Measurements from ENCODE around the gene ZNF223.

The ZNF223 gene

GRCh38 chr19:44051650-44052402, at the start of gene ZNF223:
ZNF223 (plus strand) TSS chr19:44052036; CDS start chr19:44055177, 3,141 bp downstream.
- peak; percentile 92 to 99 (median 97) for DNase-seq

GRCh38 chr19:44002212-44002565, 49.6 kb upstream of the ZNF223 start:
- DNase-seq, result no peak
- intact Hi-C loops (cut with DNase I), result loop anchor here (5.0 kb wide), 1 partner anchor 110 kb away; the partner anchor contains the start of gene ZNF225

More at GRCh38 chr19:44051650-44052402, at the start of gene ZNF223:
- intact Hi-C loops (cut with DNase I), result loop anchor here (2.0 to 10.0 kb wide), 4 partner anchors 19 to 117 kb away; partner anchors contain the start of genes ZNF224, ZNF225 and ZNF45

DNA sequence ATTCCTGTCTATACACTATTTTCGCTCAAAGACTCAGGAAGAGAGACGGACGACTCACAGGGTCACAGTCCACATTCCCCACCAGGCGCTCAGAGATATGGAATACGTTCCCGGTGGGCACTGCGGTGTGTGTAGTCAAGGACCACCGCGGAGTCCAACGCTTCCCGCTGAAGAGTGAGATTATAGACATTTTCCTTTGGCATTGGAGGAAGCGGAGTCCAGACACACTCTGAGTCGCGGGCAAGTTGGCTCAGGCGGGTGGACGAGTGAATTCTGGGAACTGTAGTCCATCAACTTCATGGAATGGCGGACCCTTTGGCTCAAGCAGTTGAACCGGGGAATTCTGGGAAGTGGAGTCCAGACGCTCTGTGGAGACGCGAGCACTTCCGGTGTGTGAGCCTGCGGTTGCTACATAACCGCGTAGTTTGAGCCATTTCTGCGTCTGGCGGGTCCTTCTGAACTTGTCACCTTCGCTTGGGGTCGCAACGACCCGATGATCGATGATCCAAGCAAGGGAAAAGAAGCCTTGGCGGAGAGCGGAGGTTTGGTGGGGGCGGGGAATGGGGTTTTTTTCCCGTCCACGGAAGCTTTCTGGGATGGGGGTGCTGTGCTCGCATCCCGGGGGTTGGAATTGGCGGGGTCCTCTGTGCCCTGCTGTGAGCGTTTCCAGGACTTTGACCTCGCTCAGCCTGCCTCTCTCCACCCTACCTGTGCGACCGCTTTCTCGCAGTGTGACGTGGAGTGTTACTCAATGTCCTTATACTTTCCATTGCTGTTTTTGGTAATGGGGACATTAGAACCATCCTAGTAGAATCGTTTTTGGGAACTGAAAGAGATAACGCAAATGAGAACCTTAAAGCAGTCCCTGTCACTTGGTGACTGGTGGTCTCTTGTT, 49.0 kb upstream of the ZNF223 start, which contains the start of gene ZNF230:
Gene ZNF230 (plus strand): TSS at position 392 of the 895 bp plus-strand sequence. CDS start 4,122 bp downstream, outside the sequence.
- intact Hi-C loops (cut with DNase I), result loop anchor here (5.0 kb wide), 1 partner anchor 109 kb away; the partner anchor contains the start of gene ZNF225
- peak; percentile 85 to 98 (median 95) for DNase-seq

DNA sequence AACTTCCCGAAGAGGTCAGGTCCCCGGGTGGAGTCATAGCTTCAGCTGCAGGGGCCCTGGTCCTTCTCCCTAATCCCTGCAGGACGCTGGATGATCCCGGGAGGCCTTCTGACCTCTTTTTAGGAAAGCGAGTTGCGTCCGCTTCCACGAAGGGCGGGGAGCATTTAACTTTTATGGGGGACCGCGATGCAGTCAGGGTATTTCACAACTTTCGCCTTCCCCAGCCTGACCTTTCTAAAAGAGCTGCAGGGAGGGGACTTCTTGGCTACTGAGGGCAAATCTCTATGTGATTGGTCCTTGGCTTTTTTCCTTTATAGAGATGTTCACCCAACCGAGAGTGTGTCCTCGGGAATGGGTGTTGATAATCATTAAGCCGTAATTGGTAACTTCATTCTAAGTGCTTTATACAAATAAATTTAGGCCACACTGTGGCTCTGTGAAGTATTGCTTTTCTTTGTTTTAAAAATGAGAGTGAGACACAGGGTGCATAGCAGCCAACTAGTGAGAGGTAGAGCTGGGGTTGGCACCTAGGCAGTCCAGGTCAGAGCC, 48.3 kb upstream of the ZNF223 start:
- intact Hi-C loops (cut with DNase I), result loop anchor here (5.0 kb wide), 1 partner anchor 109 kb away; the partner anchor contains the start of gene ZNF225
- peak in 12 of 42 donors; percentile 3 to 36 (median 16) for DNase-seq

DNA sequence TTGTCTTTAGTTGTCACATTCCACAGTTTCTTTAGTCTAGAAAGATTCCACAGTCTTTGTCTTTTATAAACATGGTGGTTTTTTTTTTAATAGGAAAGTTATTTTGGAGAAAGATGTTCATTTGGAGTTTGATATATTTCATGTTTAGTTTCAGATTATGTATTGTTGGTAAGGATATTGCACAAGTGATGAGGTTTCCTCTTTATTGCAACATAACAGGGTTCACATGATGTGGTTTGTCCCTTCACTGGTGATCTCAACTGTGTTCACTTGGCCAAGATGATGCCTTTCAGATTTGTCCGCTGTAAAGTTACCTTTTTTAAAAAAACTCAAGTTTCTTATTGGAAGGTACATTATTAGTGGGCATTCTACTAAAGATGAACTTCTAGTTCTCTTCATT, 45.9 kb upstream of the ZNF223 start:
- intact Hi-C loops (cut with DNase I), result no loop called here
- DNase-seq, result no peak

DNA sequence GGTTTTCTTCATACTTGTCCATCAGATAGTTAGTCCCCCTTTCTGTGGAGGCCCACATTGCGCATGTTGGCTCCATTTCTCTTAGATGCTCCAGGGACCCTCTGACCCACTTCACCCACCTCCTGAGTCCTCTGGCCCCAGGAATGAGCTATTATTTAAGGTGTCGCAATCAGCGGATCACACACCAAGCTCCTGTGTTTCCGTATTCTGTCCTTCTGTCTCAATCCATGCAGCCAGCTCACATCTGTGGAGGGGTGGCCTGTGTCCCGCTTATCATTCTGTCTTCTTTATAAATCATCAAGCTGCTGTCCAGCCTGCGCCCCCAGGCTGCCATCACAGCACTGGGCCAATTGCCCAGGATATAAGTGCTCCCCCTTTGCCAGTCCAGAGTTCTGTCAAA, 44.4 kb upstream of the ZNF223 start:
- intact Hi-C loops (cut with DNase I), result no loop called here
- no peak for DNase-seq

DNA sequence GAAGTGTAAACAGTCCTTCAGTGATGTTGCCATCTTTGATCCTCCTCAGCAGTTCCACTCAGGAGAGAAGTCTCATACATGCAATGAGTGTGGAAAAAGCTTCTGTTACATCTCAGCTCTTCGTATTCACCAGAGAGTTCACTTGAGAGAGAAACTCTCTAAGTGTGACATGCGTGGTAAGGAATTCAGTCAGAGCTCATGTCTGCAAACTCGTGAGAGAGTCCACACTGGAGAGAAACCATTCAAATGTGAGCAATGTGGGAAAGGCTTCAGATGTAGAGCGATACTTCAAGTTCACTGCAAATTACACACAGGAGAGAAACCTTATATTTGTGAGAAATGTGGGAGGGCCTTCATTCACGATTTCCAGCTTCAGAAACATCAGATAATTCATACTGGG, 41.4 kb upstream of the ZNF223 start:
- intact Hi-C loops (cut with DNase I), result no loop called here

GRCh38 chr19:44019498-44019897, 32.3 kb upstream of the ZNF223 start:
- no peak for DNase-seq
- intact Hi-C loops (cut with DNase I), result no loop called here

More for the DNA sequence above, 41.4 kb upstream of the ZNF223 start:
- no peak for DNase-seq

DNA sequence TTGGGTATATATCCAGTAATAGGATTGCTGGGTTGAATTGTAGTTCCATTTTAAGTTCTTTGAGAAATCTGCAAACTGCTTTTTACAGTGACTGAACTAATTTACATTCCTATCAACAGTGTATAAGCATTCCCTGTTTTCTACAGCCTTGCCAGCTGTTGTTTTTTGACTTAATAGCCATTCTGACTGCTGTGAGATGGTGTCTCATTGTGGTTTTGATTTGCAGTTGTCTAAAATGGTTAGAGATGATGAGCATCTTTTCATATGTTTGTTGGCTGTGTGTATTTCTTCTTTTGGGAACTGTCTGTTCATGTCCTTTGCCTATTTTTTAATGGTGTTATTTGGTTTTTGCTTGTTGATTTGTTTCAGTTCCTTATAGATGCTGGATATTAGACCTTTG, 30.6 kb upstream of the ZNF223 start:
- DNase-seq, result no peak
- intact Hi-C loops (cut with DNase I), result no loop called here

DNA sequence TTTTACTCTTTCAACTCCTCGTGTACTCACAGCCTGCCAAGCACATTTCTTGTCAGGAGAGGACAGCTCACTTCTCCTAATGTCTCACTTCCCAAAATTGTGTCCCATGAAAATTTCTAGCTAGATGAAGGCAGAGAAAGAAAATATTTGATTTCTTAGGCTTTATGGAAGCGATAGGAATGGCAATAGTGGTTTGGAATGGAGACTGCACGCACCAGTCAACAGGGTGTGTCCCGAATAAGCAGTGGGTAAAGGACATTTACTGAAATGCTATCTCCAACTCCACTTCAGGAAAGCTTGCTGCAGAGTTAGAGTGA, 27.0 kb upstream of the ZNF223 start:
- intact Hi-C loops (cut with DNase I), result no loop called here
- no peak for DNase-seq

DNA sequence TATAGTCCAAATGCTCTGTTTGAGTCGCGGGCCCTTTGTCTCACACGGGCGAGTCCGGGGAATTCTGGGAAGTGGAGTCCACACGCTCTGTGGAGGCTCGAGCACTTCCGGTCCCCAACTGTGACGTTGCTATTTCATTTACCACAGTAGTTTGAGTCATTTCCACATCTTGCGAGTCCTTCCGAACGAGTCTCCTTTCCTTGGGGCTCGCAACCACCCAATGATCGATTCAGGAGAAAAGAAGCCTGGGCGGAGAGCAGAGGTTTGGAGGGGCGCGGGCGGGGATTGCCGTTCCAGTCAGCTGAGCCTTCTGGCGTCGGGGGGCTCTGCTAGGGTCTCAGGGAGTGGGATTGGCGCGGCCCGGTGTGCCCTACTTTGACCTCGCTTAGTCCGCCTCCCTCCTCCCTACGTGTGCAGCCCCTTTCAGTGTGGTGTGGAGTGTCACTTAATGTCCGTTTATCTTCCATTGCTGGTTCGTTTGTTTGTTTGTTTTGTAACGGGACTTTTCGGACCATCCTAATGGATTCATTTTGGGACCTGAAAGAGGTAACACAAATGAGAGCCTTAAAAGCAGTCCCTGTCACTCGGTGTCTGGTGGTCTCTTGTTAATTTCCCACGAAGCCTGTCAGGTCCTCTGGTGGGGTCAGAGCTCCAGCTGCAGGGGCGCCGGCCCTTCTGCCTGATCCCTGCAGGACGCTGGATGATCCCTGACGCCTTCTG, 26.5 kb upstream of the ZNF223 start, which contains the start of gene ZNF222:
Gene ZNF222 (plus strand): TSS at position 163 of the 720 bp plus-strand sequence. CDS start 58 bp downstream, at position 221.
- intact Hi-C loops (cut with DNase I), result no loop called here
- peak; percentile 77 to 96 (median 89) for DNase-seq

- no peak for DNase-seq
- intact Hi-C loops (cut with DNase I), result no loop called here
These were observed 25.2 kb upstream of the ZNF223 start for GRCh38 chr19:44026622-44027021.

DNA sequence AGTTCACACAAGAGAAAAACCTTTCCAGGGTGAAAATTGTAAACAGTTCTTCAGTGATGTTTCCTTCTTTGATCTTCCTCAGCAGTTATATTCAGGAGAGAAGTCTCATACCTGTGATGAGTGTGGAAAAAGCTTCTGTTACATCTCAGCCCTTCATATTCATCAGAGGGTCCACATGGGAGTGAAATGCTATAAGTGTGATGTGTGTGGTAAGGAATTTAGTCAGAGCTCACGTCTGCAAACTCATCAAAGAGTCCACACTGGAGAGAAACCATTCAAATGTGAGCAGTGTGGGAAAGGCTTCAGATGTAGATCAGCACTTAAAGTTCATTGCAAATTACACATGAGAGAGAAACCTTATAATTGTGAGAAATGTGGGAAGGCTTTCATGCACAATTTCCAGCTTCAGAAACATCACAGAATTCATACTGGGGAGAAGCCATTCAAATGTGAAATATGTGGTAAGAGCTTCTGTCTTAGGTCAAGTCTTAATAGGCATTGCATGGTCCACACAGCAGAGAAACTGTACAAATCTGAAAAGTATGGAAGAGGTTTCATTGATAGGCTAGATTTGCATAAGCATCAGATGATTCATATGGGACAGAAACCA, 19.7 kb upstream of the ZNF223 start:
- intact Hi-C loops (cut with DNase I), result no loop called here
- DNase-seq, result no peak

DNA sequence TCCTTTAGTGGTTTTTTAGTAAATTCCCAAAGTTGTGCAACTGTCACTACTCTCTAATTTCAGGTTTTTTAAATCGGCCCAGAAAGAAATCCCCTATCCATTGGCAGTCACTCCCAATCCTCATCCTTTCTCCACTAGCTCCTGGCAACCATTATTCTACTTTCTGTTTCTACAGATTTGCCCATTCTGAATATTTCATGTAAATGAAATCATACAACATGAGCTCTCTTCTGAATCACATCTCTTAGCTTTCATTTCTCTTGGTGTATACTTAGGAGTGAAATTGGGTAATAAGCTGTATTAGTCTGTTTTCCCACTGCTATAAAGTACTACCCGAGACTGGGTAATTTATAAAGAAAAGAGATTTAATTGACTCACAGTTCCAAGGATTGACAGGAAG, 9.7 kb upstream of the ZNF223 start:
- DNase-seq, result no peak
- intact Hi-C loops (cut with DNase I), result no loop called here

DNA sequence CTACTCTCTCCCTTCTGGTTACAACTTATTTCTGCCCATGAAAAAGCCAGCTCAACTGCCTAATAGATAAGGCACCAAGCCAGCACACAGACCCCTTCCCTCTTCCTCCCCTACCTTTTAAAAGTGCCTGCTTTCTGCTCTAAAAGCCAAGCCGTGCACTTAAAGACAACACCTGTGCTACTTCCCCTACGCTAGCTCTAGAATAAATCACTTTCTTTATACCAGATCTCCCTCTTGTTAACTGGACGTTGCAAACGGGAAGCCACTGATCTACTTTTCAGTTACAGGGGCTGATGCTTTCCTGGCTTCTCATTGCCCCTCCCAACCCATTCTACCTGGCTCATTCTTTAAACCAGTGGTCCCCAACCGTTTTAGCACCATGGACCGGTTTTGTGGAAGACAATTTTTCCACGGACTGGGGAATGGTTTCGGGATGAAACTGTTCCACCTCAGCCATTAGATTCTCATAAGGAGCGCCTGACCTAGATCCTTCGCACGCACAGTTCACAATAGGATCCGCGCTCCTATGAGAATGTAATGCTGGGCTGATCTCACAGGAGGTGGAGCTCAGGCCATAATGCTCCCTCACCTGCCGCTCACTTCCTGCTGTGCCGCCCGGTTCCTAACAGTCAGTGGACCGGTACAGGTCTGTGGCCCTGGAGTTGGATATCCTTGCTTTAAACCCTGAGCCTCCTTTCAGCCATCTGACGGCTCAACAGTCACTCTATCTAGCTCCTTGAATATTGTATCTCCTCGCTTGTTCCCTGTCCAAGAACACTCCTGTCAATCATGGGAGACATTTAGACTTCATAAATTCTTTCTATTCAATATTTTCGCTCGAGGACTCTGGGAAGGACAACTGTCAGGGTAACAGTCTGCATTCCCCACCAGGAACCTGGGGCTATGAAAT, 841 bp upstream of the ZNF223 start:
- intact Hi-C loops (cut with DNase I), result loop anchor here (5.0 to 10.0 kb wide), 3 partner anchors 41 to 116 kb away; partner anchors contain the start of genes ZNF224, ZNF225 and ZNF45
- peak; percentile 16 to 87 (median 58) for DNase-seq

DNA sequence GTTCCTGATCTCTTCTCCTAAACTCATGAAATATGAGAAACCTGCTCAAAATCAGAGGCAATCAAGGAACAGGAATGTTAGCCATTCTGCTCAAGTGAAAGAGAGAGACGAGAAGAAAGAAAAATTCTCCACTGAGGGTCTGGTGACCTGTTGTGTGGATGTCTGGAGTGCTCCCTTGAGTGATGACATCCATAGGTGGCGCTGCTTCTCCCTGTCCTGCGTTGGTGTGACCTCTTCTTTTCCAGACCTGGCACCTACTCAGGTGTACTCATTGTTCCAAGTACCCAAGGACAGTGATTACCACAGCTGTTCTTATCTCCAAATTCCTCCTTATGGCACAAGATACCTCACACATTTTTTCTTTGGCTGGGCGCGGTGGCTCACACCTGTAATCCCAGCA, 4.0 kb downstream of the ZNF223 start:
- DNase-seq, result no peak
- intact Hi-C loops (cut with DNase I), result loop anchor here (10.0 kb wide), 1 partner anchor 121 kb away; the partner anchor contains the start of gene ZNF45

- no peak for DNase-seq
- intact Hi-C loops (cut with DNase I), result loop anchor here (10.0 kb wide), 1 partner anchor 124 kb away; the partner anchor contains the start of gene ZNF45
These were observed 7.4 kb downstream of the ZNF223 start for GRCh38 chr19:44059229-44059628.

All from head of caudate nucleus (tissue), 42 donors.